Upper lobe of right lung (tissue), 1 donor: Measurements from ENCODE around the gene HDDC3. TPM values are rescaled to one million over a fixed set of nuclear protein-coding genes. Genes with fewer than 3 reads are reported as not detected.
A peak's percentile ranks its signal among the peaks of the same experiment; 100 is the strongest.

Experiments
- ATAC-seq: fragments of 200-7000 bp; cut with Tn5 transposase; one replicate; pipeline ENCODE4 v1.9.1; 2020; ENCODE audit warnings: mild to moderate bottlenecking, moderate library complexity
- DNase-seq: peaks from one replicate; pipeline ENCODE4 v3.0.0-alpha.2; 2020
- H3K27ac ChIP-seq: fragments of 200-600 bp; one replicate; pipeline ENCODE4 v1.8.0; 2022
- H3K27me3 ChIP-seq: fragments of 200-600 bp; one replicate; pipeline ENCODE4 v1.8.0; 2022; ENCODE audit warnings: mild to moderate bottlenecking
- H3K36me3 ChIP-seq: fragments of 200-600 bp; one replicate; pipeline ENCODE4 v1.8.0; 2022
- H3K4me1 ChIP-seq: fragments of 200-600 bp; one replicate; pipeline ENCODE4 v1.8.0; 2022
- H3K4me3 ChIP-seq: fragments of 200-600 bp; one replicate; pipeline ENCODE4 v1.8.0; 2022; ENCODE audit warnings: mild to moderate bottlenecking
- H3K9me3 ChIP-seq: fragments of 200-600 bp; one replicate; pipeline ENCODE4 v1.8.0; 2022
- CTCF ChIP-seq: fragments of 200-600 bp; IDR thresholded peaks from one replicate; pipeline ENCODE4 v1.8.0; 2022; ENCODE audit warnings: antibody characterized with exemption
- intact Hi-C: fragments of 100-400 bp; cut with DNase I; formaldehyde crosslinking; loops from one replicate; pipeline ENCODE4 v1.11.0; 2022
- total RNA-seq: library from RNA; stranded (reverse); fragmentation: NEBNext Ultra II Directional; extraction: Animal tissue kit (Norgen Biotek cat#: 25700); gene quantifications from one replicate; pipeline ENCODE4 v1.2.1, GENCODE V29; 2021
- donor health status: DM: no; HTN: yes; CAD: no; lungs with severe emphysema.

The HDDC3 gene
- total RNA-seq, 1 donor from 2014 or later, result 12.4 TPM

DNA sequence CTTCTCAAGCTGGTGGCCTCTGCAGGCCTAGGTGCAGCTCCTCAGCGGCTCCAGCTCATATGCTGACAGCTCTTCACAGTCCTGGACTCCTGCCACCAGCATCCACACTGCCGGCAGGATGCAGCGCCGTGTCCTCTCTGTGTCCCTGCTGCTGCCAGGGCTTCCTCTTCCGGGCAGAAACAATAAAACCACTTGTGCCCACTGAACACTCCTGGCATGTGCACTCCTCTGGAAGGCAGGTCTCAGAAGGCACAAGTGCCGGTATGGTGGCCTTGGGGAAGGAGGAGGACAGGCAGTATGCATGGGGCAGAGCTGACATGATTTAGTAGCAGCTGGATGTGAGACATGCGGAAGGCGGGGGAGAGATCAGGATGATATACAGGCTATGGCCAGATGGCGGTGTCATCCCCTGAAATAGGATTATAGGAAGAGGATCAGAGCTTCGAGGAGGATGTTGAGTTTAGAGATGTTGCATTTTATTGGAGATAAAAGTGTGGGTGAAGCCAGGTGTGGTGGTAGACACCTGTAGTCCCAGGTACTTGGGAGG, 36.7 kb downstream of the HDDC3 start:
- ATAC-seq (peak; percentile 35), DNase-seq (no peak)
- H3K4me1 ChIP-seq, result no peaks in the 10 kb centered on the region
- H3K36me3 ChIP-seq, result peaks cover 58% of the 10 kb centered on the region
- H3K9me3 ChIP-seq, result no peaks in the 10 kb centered on the region
- H3K27me3 ChIP-seq, result no peaks in the 10 kb centered on the region
- TF ChIP-seq CTCF, result no peak
- no peak overlapping the region for H3K4me3 ChIP-seq
- H3K27ac ChIP-seq, result no peak overlapping the region
- intact Hi-C loops, result no loop called here

DNA sequence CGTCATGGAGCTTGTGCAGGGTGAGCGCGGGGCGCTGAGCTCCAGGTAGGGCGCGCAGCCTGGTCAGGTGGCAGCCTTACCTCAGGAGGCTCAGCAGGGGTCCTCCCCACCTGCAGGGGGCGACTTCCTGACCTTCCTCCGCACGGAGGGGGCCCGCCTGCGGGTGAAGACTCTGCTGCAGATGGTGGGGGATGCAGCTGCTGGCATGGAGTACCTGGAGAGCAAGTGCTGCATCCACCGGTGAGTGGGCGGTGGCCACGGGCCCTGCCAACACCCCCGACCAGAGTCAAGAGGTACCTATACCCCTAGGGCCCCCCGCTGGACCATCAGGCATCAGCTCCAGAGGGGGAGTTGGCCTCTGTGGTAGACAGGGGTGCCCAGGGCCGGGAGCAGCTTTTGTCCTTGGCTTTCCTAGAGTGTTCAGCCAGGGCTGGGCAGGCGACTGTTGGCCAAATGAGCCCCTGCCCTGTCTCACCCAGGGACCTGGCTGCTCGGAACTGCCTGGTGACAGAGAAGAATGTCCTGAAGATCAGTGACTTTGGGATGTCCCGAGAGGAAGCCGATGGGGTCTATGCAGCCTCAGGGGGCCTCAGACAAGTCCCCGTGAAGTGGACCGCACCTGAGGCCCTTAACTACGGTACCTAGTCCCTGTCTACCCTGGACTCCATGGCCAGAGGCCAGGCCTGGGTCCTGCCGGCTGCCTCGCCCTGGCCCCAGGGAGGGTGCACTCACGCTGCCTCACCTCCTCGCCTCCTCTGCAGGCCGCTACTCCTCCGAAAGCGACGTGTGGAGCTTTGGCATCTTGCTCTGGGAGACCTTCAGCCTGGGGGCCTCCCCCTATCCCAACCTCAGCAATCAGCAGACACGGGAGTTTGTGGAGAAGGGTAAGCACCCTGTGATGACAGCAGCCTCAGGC, 38.9 kb downstream of the HDDC3 start:
- intact Hi-C loops, result no loop called here
- TF ChIP-seq CTCF, result no peak
- no peaks in the 10 kb centered on the region for H3K27me3 ChIP-seq
- peaks cover 78% of the 10 kb centered on the region for H3K36me3 ChIP-seq
- no peak for ATAC-seq
- no peak overlapping the region for H3K4me3 ChIP-seq
- H3K27ac ChIP-seq, result no peak overlapping the region
- H3K4me1 ChIP-seq, result no peaks in the 10 kb centered on the region
- H3K9me3 ChIP-seq, result no peaks in the 10 kb centered on the region
- no peak for DNase-seq

DNA sequence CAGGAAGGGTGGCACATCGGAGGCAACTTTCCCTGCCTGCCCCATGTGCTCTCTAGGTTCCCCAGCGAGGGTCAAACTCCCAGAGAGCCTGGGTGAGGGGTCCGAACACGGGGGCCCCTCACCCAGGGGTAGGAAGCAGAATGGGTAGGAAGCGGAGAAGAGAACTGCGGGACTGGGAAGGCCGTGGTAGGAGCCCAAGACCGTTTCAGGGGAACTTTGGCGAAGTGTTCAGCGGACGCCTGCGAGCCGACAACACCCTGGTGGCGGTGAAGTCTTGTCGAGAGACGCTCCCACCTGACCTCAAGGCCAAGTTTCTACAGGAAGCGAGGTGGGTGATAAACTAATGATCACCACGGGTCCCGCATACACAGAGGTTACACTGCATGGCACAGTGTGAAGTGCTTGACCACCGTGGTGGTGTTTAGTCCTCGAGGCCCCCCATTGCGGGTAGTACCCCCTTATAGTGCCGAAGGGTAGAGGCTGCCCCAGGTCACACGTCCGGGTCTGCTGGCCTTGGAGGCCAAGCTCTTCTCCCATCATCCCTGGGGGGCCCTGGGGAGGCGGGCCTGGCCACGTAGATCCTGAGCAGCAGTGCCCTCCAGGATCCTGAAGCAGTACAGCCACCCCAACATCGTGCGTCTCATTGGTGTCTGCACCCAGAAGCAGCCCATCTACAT, 39.7 kb downstream of the HDDC3 start:
- TF ChIP-seq CTCF, result no peak
- H3K4me3 ChIP-seq, result no peak overlapping the region

GRCh38 chr15:90892023-90892422, 40.3 kb downstream of the HDDC3 start:
- H3K27ac ChIP-seq, result no peak overlapping the region
- no peaks in the 10 kb centered on the region for H3K4me1 ChIP-seq
- H3K36me3 ChIP-seq, result peaks cover 92% of the 10 kb centered on the region
- ATAC-seq (no peak), DNase-seq (no peak)
- H3K4me3 ChIP-seq, result no peak overlapping the region
- no peak for TF ChIP-seq CTCF
- H3K27me3 ChIP-seq, result no peaks in the 10 kb centered on the region
- intact Hi-C loops, result no loop called here
- no peaks in the 10 kb centered on the region for H3K9me3 ChIP-seq

More for the DNA sequence above, 39.7 kb downstream of the HDDC3 start:
- H3K27ac ChIP-seq, result no peak overlapping the region
- ATAC-seq, result no peak
- H3K9me3 ChIP-seq, result no peaks in the 10 kb centered on the region
- no peaks in the 10 kb centered on the region for H3K4me1 ChIP-seq
- no peak for DNase-seq
- no peaks in the 10 kb centered on the region for H3K27me3 ChIP-seq
- intact Hi-C loops, result no loop called here
- H3K36me3 ChIP-seq, result peaks cover 86% of the 10 kb centered on the region

- no peak for DNase-seq
- Histone ChIP-seq H3K27ac (no peak overlapping the region), H3K36me3 (peaks cover 97% of the 10 kb centered on the region), H3K27me3 (no peaks in the 10 kb centered on the region), H3K9me3 (no peaks in the 10 kb centered on the region), H3K4me3 (no peak overlapping the region), H3K4me1 (peaks cover 2% of the 10 kb centered on the region)
- intact Hi-C loops, result no loop called here
- no peak for TF ChIP-seq CTCF
- ATAC-seq, result no peak
Measured at GRCh38 chr15:90891346-90891949, 40.9 kb downstream of the HDDC3 start.
